Mesenchymal stem cell (in vitro differentiated cells and primary cell): ENCODE measurements around the gene UBC.
A peak's percentile ranks its signal among the peaks of the same experiment; 100 is the strongest.

Experiments used
- DNase-seq: peaks from one replicate; pipeline ENCODE4 v3.0.0-alpha.2; 2013
- H2AFZ ChIP-seq: one replicate; pipeline ENCODE4 v1.6.1; 2013; ENCODE audit warnings: low read depth, mild to moderate bottlenecking, control low read depth, inconsistent platforms, low read length, moderate library complexity
- H2AK5ac ChIP-seq: 2 replicates; pipeline ENCODE4 v1.6.1; 2013; ENCODE audit warnings: low read length, moderate library complexity, mild to moderate bottlenecking, inconsistent platforms; ENCODE audit not compliant: severe bottlenecking
- H2BK120ac ChIP-seq: one replicate; pipeline ENCODE4 v1.6.1; 2013; ENCODE audit warnings: low read depth, mild to moderate bottlenecking, inconsistent platforms, low read length, moderate library complexity
- H2BK12ac ChIP-seq, 2 experiments: one replicate each; pipeline ENCODE4 v1.6.1; 2013; ENCODE audit warnings: inconsistent platforms in 2 of 2, low read length in 2 of 2, mild to moderate bottlenecking in 2 of 2, moderate library complexity in 2 of 2, control low read depth in 1 of 2
- H2BK15ac ChIP-seq: one replicate; pipeline ENCODE4 v1.6.1; 2013; ENCODE audit warnings: mild to moderate bottlenecking, low read depth, inconsistent platforms; ENCODE audit not compliant: poor library complexity, severe bottlenecking
- H2BK5ac ChIP-seq: 2 replicates; pipeline ENCODE4 v1.6.1; 2013; ENCODE audit warnings: low read depth, mild to moderate bottlenecking, low read length, control low read depth, inconsistent platforms; ENCODE audit not compliant: poor library complexity, severe bottlenecking
- H3K14ac ChIP-seq, 2 experiments: one replicate each; pipeline ENCODE4 v1.6.1; 2013; ENCODE audit warnings: inconsistent platforms in 2 of 2, low read length in 2 of 2, control low read depth in 1 of 2, mild to moderate bottlenecking in 1 of 2, moderate library complexity in 1 of 2
- H3K18ac ChIP-seq, 2 experiments: one replicate each; pipeline ENCODE4 v1.6.1; 2013; ENCODE audit warnings: inconsistent platforms in 2 of 2, low read length in 2 of 2, control low read depth in 1 of 2, low read depth in 1 of 2, mild to moderate bottlenecking in 1 of 2
- H3K23ac ChIP-seq, 2 experiments: one replicate each; pipeline ENCODE4 v1.6.1; 2013; ENCODE audit warnings: inconsistent platforms in 2 of 2, low read length in 2 of 2, mild to moderate bottlenecking in 2 of 2, moderate library complexity in 2 of 2, control low read depth in 1 of 2
- H3K27ac ChIP-seq: 2 replicates; pipeline ENCODE4 v1.5.1; 2013; ENCODE audit warnings: mild to moderate bottlenecking, moderate library complexity, low read length, control low read depth, inconsistent platforms; ENCODE audit not compliant: poor library complexity, severe bottlenecking
- H3K27me3 ChIP-seq, 2 experiments: 2 replicates each; pipeline versions ENCODE4 v1.6.1 to v1.7.0; 2013; ENCODE audit warnings: low read length in 2 of 2, mild to moderate bottlenecking in 2 of 2, moderate library complexity in 2 of 2, control low read depth in 1 of 2, inconsistent platforms in 1 of 2; ENCODE audit not compliant: control insufficient read depth in 1 of 2, insufficient read depth in 1 of 2
- H3K36me3 ChIP-seq, 2 experiments: 2 replicates each; pipeline versions ENCODE4 v1.6.1 to v1.7.0; 2013; ENCODE audit warnings: low read length in 2 of 2, control low read depth in 1 of 2, inconsistent platforms in 1 of 2, low read depth in 1 of 2, mild to moderate bottlenecking in 1 of 2; ENCODE audit not compliant: insufficient read depth in 2 of 2, control insufficient read depth in 1 of 2
- H3K4ac ChIP-seq, 2 experiments: one replicate each; pipeline ENCODE4 v1.6.1; 2013; ENCODE audit warnings: inconsistent platforms in 2 of 2, low read length in 2 of 2, mild to moderate bottlenecking in 2 of 2, moderate library complexity in 2 of 2, control low read depth in 1 of 2, low read depth in 1 of 2
- H3K4me1 ChIP-seq: 2 replicates; pipeline ENCODE4 v1.6.1; 2013; ENCODE audit warnings: low read depth, low read length, control low read depth; ENCODE audit not compliant: control insufficient read depth, insufficient read depth
- H3K4me2 ChIP-seq: 2 replicates; pipeline ENCODE4 v1.6.1; 2013; ENCODE audit warnings: low read length, mild to moderate bottlenecking, inconsistent platforms; ENCODE audit not compliant: poor library complexity, severe bottlenecking
- H3K4me3 ChIP-seq, 2 experiments: 2 replicates each; pipeline versions ENCODE4 v1.5.1 to v1.7.0; 2013; ENCODE audit warnings: low read length in 2 of 2, mild to moderate bottlenecking in 2 of 2, control low read depth in 1 of 2, low read depth in 1 of 2; ENCODE audit not compliant: insufficient read depth in 1 of 2
- H3K79me1 ChIP-seq: replicated peaks from 2 replicates; pipeline ENCODE4 v1.6.1; 2013; ENCODE audit warnings: mild to moderate bottlenecking, control low read depth, low read length, inconsistent platforms; ENCODE audit not compliant: poor library complexity, severe bottlenecking
- H3K9ac ChIP-seq: 2 replicates; pipeline ENCODE4 v1.7.0; 2013; ENCODE audit warnings: mild to moderate bottlenecking, low read length, moderate library complexity
- H3K9me3 ChIP-seq: 2 replicates; pipeline ENCODE4 v1.7.0; 2013; ENCODE audit warnings: mild to moderate bottlenecking, low read length; ENCODE audit not compliant: control insufficient read depth
- H4K8ac ChIP-seq: one replicate; pipeline ENCODE4 v1.6.1; 2013; ENCODE audit warnings: inconsistent platforms, mild to moderate bottlenecking, low read length, moderate library complexity
- H4K91ac ChIP-seq: one replicate; pipeline ENCODE4 v1.6.1; 2013; ENCODE audit warnings: mild to moderate bottlenecking, low read length, inconsistent platforms
- WGBS: methylation state at CpG from one replicate; pipeline ENCODE4 v1.1.7; 2013; ENCODE audit warnings: mixed read lengths; 5-methylcytosine and 5-hydroxymethylcytosine counted together

Gene UBC

GRCh38 chr12:124939421-124940142, 25.1 kb upstream of the UBC start:
- Histone ChIP-seq H4K8ac (no peak overlapping the region), H3K4me1 (peaks cover 8% of the 10 kb centered on the region), H3K4me3 (peak overlapping the region; percentile 49 to 64), H2AFZ (no peak overlapping the region), H2BK5ac (peak overlapping the region; percentile 60), H3K18ac (peak overlapping the region in 1 of 2 experiments; percentile 88), H3K14ac (no peak overlapping the region), H3K4me2 (peak overlapping the region; percentile 50), H2AK5ac (no peak overlapping the region), H3K79me1 (peaks cover 4% of the 10 kb centered on the region), H2BK15ac (no peak overlapping the region), H4K91ac (peak overlapping the region; percentile 81), H3K23ac (no peak overlapping the region), H3K27ac (peak overlapping the region; percentile 97), H3K4ac (peak overlapping the region in 1 of 2 experiments; percentile 8), H3K9me3 (no peaks in the 10 kb centered on the region), H2BK12ac (peak overlapping the region; percentile 23 to 65), H3K27me3 (no peaks in the 10 kb centered on the region), H3K36me3 (peaks cover 5 to 8% of the 10 kb centered on the region in 2 experiments), H2BK120ac (no peak overlapping the region), H3K9ac (peak overlapping the region; percentile 97)
- DNase-seq: peak; percentile 98
- WGBS: under 1% methylated on average over 29 of the region's 35 CpGs

- no peak overlapping the region for H2BK15ac ChIP-seq
- no peaks in the 10 kb centered on the region for H3K27me3 ChIP-seq
- peak overlapping the region; percentile 62 for H3K4me2 ChIP-seq
- H2BK120ac ChIP-seq: peak overlapping the region; percentile 42
- peak overlapping the region; percentile 93 for H2BK5ac ChIP-seq
- no peak overlapping the region for H4K8ac ChIP-seq
- H2AFZ ChIP-seq: no peak overlapping the region
- H3K4me1 ChIP-seq: peaks cover 8% of the 10 kb centered on the region
- no peaks in the 10 kb centered on the region for H3K9me3 ChIP-seq
- no peak overlapping the region for H2AK5ac ChIP-seq
- H2BK12ac ChIP-seq: no peak overlapping the region
- H3K23ac ChIP-seq: no peak overlapping the region
- H3K27ac ChIP-seq: peak overlapping the region; percentile 97
- H3K36me3 ChIP-seq: peaks cover 5% of the 10 kb centered on the region in 2 experiments
- 4% methylated on average over 9 of the region's 14 CpGs for WGBS
- peak; percentile 93 for DNase-seq
- peak overlapping the region in 1 of 2 experiments; percentile 64 for H3K4me3 ChIP-seq
- H3K79me1 ChIP-seq: peaks cover 4% of the 10 kb centered on the region
- H4K91ac ChIP-seq: peak overlapping the region; percentile 25
- H3K4ac ChIP-seq: no peak overlapping the region
- H3K18ac ChIP-seq: peak overlapping the region in 1 of 2 experiments; percentile 16
- peak overlapping the region; percentile 97 for H3K9ac ChIP-seq
- no peak overlapping the region for H3K14ac ChIP-seq
Observed at GRCh38 chr12:124939079-124939420, 24.6 kb upstream of the UBC start.

GRCh38 chr12:124938587-124938986, 24.1 kb upstream of the UBC start:
- 44% methylated on average over 6 of the region's 6 CpGs for WGBS
- Histone ChIP-seq H3K27ac (peak overlapping the region; percentile 97), H2AFZ (no peak overlapping the region), H4K8ac (no peak overlapping the region), H3K27me3 (no peaks in the 10 kb centered on the region), H3K4ac (no peak overlapping the region), H3K79me1 (peaks cover 4% of the 10 kb centered on the region), H3K18ac (peak overlapping the region in 1 of 2 experiments; percentile 70), H3K9me3 (no peaks in the 10 kb centered on the region), H3K36me3 (peaks cover 5% of the 10 kb centered on the region in 2 experiments), H2BK120ac (no peak overlapping the region), H2BK15ac (no peak overlapping the region), H4K91ac (no peak overlapping the region), H3K4me1 (peaks cover 8% of the 10 kb centered on the region), H2BK12ac (no peak overlapping the region), H2BK5ac (peak overlapping the region; percentile 93), H3K23ac (no peak overlapping the region), H3K4me2 (no peak overlapping the region), H3K9ac (peak overlapping the region; percentile 97), H3K4me3 (peak overlapping the region in 1 of 2 experiments; percentile 64), H2AK5ac (no peak overlapping the region), H3K14ac (no peak overlapping the region)
- DNase-seq: peak; percentile 34

GRCh38 chr12:124938108-124938507, 23.7 kb upstream of the UBC start:
- no peak overlapping the region for H2AK5ac ChIP-seq
- 87% methylated on average over 5 of the region's 5 CpGs for WGBS
- no peak overlapping the region for H2AFZ ChIP-seq
- peaks cover 8% of the 10 kb centered on the region for H3K4me1 ChIP-seq
- H3K27ac ChIP-seq: peak overlapping the region; percentile 90
- no peak overlapping the region for H2BK12ac ChIP-seq
- no peak overlapping the region for H3K4ac ChIP-seq
- no peak overlapping the region for H2BK5ac ChIP-seq
- H3K79me1 ChIP-seq: peaks cover 1% of the 10 kb centered on the region
- no peak overlapping the region for H3K14ac ChIP-seq
- peaks cover 1 to 2% of the 10 kb centered on the region in 2 experiments for H3K36me3 ChIP-seq
- no peak overlapping the region for H3K18ac ChIP-seq
- H4K8ac ChIP-seq: no peak overlapping the region
- H3K9me3 ChIP-seq: no peaks in the 10 kb centered on the region
- H3K23ac ChIP-seq: no peak overlapping the region
- H3K4me2 ChIP-seq: no peak overlapping the region
- no peak for DNase-seq
- peak overlapping the region; percentile 97 for H3K9ac ChIP-seq
- H2BK15ac ChIP-seq: no peak overlapping the region
- no peaks in the 10 kb centered on the region for H3K27me3 ChIP-seq
- no peak overlapping the region for H4K91ac ChIP-seq
- no peak overlapping the region for H2BK120ac ChIP-seq
- H3K4me3 ChIP-seq: peak overlapping the region in 1 of 2 experiments; percentile 64
